HG02763 (cell line): Measurements from ENCODE around the gene KCNJ9.
"Not testable (repeated sequence)": the region's sequence is repeated elsewhere in the genome, so short reads cannot be mapped to it uniquely, and the experiment has no call there.

Source experiments
- ATAC-seq: cut with Tn5 transposase; IDR thresholded peaks from one replicate; pipeline ENCODE4 v1.9.1; 2021; ENCODE audit warnings: mild to moderate bottlenecking, moderate library complexity; ENCODE audit not compliant: unreplicated experiment

KCNJ9 gene

DNA sequence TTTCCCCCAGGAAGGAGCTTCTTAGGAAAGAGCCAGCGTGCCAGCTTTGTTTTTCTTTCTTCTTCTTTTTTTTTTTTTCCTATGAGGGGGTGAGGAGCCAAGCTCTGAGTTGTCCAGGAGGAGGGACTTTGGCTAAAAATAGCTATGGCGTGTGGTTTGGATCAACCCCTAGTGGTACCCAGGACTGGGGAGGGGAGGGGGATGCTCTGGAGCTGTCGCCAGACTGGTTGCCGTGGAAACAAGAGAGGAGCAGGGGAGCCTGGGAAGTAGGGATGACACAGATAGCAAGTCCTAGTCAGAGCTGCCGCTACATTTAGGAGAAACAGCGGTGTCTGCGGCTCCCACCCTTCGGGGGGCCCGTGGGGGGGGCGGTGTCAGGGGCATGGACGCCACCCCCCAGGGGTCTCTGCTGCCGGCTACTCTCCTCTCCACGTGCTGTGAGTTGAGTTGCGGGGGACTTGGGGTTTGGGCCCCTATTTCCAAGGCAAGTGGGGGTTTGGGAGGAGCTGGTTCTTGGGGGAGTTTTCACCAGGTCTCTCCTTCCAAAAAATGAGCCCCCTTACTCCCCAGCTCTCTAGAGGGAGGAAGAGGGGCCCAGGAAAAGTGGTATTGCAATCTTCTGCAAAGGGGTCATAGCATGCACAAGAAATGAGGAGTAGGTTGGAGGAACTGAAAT is at the start of gene KCNJ9:
Gene KCNJ9 (plus strand): TSS at position 278 of the 676 bp plus-strand sequence. CDS start 2,493 bp downstream, outside the sequence.
- no peak for ATAC-seq

DNA sequence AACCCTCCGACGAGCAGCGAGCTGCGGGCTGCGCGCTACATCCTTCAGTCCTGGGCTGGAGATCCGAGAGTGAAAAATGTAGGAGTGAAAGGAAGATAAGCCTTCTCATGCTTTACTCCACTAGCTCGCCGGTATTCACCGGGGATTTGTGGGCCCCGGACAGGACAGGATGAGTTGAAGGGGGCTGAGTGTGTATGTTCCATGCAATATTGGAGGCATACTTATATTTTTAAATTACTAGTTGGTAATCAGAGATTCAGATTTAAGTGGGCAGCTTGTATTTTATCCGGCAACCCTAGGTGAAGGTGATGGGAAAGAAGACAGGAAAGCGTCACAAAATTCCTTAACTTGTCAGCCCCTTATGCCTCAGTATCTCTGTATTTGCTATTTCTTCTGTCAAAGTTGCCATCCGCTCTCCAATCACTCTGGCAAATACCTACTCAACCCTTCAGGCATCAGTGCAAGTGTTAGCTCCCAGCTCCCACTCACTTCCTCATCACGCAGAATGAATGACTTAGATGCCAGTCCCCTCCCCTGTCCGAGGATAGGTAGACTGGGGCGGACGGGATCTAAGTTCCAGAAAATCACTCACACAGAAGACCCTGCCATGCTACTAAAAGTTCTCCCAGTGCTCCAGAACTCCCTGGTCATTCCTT is 49.0 kb upstream of the KCNJ9 start:
- ATAC-seq: peak; percentile 6

DNA sequence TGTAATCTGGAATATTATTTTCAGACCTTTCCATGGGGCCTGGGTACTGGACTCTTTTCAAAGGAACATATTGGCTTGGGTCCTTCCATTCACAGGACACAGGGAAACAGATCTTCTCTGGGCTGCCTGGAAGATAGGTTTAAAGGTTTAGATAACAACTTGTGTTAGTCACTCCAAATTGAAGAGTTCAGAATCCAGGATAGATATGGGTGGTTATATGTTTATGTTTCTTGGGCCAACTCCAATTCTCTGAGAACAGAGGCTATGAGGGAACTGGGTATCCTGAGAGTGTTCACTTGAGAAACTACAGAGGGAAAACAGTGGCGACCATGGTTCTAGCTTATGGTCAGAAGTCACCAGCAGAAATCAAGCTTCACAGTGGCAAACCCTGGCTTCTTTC is 40.9 kb upstream of the KCNJ9 start:
- ATAC-seq: no peak

DNA sequence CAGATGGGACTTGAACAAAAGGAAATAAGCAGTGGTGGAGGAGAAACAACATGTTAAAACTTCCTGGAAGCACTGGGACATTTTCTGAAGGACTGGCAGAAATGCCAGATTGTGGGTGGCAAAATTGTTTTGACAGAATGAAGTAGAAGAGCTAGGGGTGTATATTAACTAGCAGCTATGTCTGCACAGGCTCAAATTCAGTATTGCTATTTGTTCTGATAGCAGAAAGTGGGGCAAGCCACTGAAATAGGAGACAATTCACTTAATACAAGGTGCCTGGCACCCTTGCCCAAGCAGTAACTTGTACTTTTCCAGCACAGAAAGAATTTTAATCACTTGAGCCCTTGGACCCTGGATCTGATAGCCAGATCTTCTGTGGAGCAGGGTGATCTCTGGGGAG is 37.8 kb upstream of the KCNJ9 start:
- no peak for ATAC-seq

DNA sequence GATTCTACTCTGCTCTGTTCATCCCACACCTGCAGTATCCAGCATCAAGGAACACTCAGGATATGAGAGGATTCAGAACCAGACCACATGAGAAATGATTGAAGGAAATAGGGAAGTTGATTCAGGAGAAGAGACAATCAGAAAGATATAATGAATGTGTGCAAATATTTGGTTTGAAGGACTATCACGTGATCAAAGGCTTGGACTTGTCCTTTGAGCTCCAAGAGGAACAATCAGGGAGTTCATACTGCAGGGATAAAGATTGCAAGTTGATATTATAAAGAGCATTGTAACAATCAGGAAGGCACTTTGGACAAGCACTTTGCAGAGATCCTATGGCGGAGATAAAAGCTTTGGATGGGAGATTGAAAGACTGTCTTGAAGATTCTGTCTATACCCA is 35.7 kb upstream of the KCNJ9 start:
- ATAC-seq: no peak

DNA sequence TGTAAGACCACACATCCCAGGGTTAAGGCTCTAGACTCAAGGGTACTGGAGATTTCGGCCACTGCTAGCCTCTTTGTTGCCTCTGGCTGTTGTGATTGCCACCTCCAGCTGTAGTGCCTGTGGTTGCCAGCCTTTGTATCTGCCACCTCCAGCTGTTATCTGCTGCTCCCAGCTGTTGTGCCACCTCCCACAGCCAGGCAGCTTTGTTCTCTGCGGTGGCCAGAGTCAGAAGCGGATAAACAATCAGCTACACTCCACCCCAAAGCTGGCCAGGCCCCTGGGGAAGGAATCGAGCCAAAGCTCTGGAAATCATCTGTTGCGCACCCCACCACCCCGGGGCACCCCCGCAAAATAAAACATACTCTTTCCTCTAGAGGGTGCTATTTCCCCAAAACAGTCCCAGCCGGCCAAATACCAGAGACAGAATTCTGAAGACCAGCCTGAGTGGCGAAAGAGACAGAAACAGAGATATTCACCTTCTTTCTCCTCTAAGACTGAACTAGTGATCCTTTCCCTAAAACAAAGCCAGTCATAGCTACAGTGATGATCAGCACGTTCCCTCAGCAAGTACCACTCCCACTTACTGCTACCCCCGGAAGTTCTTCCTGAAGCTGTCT is 34.7 kb upstream of the KCNJ9 start:
- peak; percentile 52 for ATAC-seq

DNA sequence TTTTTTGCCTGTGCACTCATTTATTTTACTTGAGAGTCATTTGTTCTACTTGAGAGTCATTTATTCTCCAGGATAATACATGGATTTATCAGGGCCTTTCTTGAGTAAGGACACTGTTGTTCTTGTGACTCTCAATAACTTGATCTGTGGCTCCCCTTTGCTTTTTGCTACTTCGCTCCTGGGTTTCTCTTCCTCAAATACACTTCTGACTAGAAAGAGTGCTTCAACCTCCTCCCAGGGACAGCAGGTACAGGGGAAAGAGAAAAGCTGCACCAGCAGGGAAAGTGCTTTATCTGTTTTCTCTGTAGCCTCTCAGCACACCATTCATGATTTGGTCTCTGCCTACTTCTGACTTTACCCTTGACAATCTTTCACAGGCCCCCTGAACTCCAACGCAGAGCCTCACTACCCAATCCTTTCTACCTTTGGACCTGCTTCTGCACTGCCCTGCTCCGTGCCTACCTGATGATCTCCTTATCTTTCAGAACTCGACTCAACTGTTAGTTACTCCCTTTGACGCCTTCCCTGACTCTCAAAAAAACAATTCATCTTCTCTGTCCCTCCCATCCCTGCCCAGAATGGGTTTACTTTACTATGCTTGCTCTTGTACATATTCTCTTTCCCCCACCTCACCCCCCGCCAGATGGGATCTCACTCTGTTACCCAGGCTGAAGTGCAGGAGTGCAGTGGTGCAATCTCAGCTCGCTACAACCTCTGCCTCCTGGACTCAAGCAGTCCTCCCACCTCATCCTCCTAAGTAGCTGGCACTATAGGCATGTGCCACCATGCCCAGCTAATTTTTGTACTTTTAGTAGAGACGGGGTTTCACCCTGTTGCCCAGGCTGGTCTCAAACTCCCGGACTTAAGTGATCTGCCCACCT is 34.0 kb upstream of the KCNJ9 start:
- peak; percentile 28 for ATAC-seq

DNA sequence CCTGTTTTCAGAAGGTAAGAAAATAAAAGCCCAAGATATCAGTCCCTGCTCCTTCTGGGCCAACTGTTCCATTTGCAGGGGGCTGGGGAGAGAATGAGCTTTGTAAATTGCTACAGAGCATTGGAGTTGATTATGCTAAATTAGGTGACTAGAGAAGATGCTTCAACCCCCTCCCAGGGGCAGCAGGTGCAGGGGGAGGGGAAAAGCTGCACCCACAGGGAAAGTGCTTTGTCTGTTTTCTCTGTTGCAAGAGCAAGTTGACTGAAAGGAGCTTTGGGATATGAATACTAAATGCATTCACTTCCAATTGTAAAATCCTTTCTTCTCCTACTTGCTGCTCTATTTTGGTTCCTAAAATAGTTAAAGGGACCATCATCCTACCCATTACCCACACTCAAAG is 33.0 kb upstream of the KCNJ9 start:
- no peak for ATAC-seq

DNA sequence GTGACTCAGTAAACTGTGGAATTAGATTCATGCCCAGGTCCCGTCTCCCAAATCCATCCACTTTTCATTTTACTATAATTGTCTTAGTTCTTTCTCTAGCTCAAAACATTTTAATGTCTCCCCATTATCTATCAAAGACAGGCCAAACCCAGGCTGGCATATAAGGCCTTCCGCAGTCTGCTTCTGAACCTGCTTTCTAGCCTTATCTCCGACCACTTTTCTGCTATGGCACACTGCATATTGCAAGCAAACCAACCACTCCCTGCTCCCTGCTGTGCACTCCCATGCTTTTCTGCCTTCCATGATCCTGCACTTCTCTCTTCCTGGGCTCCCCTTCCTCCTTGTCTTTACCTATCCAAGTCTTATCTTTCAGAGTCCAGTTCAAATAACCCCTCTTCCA is 32.2 kb upstream of the KCNJ9 start:
- no peak for ATAC-seq

DNA sequence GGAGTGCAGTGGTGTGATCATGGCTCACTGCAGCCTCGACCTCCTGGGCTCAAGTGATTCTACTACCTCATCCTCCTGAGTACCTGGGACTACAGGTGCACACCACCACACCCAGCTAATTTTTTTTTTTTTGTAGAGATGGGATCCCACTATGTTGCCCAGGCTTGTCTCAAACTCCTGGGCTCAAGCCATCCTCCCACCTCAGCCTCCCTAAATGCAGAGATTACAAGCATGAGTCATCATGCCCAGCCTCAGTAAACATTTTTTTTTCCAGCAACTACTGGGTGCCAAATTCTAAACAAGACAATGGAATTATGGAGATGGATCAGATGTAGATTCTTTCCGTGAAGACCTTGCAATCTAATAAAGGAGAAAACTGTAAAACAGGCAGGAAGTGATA is 31.2 kb upstream of the KCNJ9 start:
- not testable (repeated sequence) for ATAC-seq

DNA sequence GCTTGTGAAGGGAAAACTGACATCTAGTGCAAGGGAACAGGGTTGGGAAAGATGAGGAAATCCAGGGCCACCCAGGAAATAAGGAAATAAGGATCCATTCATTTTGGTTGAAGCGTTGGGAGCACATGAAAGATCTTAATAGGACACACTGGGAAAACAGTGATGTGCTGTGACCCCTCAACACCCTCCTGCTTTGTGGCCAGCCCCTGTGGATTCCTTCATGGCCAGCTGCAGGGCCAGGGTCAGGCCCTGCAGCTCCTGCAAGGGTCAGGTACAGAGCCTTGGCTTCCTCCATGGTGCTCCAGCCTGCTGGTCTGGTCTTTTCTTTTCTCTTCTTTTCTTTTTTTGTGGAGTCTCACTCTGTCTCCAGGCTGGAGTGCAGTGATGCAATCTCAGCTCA is 30.7 kb upstream of the KCNJ9 start:
- no peak for ATAC-seq

DNA sequence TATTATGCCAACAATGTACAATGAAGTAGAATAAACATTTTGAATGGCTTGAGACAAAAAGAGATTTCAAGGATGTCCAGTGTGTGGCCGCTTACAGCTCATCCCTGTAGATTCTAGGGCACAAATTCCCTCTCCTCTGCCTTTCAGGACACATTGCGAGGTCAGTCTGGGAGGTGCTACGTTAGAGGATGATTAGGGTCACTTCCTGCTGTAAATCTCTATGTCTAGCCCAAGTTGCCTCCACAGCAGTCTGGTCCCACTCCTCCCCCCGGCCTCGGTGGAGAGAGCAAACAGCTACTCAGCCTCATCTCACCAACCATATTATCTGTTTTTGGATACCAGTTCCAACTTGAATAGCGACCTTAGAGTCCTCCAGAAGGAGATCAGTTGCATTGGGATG is 28.4 kb upstream of the KCNJ9 start:
- no peak for ATAC-seq

DNA sequence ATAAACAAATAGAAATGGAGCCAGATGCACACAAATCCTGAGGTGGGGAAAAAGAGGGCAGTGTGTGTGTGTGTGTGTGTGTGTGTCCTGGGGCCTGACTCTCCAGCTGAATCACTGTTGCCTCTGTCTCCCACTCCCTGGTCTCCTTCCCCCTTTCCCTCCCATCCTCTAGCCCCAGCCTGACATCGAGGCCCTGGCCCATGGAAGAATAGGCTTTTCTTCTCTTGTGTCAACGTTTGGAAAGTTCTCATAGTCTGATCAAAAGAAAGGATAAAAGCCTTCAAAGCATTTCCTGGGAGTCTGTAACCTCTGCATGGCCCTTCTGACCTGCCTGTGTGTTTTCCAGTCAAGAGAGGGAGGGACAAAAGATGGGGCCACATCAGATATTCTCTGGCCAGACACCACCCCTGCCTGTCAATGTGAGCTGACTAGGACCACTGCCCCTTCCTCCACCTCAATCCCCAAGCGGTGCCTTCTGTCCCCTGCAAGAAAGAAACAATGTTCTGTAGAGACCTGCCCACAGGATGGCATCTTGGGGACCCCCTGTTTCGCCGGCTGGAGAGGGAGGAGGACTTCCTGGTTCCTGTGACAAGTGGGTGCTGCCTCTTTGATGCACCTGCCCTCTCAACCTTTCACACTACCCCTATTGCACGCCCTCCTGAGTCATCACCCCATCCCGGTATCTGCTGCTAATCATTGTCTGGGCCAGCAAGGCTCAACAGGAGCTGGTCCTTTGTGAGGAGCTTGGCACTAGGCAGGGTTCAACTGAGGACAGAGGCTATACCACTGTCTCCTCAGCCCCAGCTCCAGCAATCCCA is 27.6 kb upstream of the KCNJ9 start:
- ATAC-seq: no peak

DNA sequence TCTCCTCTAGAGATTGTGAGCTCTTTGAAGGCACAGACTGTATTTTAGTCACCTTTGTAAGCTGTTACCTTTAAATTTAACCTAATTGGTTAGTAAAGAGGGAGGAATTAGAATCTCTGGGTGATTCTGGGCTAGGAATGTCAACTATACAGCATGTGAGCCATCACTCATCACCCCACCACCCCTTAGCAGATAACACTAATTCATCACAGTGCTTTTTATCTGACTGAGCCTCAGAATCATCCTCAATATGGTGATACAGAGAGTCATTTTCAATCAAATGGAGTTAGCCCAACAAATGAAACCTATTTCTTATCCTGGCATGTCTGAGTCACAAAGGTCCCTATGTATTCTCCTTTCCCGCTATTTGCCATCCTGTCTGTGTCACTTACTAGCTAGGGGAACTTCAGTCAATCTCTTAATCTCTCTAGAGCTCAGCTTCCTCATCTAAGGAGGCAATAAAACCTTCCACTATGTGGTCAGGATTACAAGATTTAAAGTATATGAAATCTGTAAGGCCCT is 24.6 kb upstream of the KCNJ9 start:
- no peak for ATAC-seq

DNA sequence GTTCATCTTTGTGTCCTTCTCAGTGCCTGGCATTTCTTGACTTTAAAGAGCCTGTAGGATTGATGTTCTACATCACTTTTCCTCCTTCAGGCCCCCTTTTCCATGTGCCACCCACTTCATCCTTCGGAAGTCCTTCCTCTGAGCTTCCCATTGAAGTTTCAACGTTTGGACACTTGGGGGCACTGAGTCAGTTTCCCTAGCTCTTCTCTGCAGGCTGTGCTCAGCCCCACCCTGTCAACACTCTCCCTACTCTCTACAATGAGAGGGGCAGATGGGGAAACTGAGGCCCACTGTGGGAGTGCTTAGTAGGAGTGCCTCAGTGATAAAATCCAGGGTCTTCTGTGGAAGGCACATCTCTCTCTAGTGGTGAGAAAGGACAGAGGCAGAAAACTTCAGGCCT is 23.3 kb upstream of the KCNJ9 start:
- ATAC-seq: no peak

DNA sequence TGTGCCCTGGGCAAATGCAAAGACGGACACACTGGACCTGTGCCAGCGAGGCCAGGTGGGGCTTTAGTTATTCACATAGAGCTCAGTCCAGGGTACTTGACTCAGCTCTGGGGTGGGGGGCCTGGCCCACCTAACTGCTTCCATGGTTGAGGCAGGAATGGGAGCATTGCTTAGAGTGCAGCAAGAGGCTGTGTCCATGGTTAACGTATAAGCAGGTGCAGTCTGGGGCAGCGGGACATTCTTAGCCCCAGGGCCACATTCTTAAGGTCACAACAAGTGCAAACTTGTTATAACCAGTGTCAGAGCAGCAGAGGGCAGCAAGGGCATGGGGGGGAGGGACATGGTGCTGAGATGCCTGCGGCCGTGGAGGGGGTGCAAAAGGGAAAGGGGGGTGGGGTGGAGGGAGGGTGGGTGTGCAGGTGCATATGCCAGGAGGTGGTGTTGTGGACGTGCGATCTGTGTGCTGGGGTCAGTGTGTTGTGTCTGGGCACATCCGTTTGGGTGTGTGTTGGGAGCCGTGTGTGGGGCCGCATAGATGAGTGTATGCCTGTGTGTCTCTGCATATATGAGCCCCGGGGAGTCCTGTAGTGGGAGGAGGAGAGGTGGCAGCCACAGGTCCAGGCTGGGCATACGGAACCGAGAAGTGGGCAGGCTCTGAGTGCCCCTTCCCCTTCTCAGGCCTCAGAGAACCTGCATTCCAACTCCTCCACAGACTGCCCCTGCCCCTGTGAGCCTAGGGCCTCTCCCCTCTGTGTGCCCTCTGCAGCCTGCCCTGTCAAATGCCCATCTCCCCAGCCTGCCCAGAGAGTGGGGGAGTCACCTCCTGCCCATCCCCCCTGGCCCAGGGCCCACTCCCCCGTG is 19.7 kb upstream of the KCNJ9 start:
- ATAC-seq: no peak

DNA sequence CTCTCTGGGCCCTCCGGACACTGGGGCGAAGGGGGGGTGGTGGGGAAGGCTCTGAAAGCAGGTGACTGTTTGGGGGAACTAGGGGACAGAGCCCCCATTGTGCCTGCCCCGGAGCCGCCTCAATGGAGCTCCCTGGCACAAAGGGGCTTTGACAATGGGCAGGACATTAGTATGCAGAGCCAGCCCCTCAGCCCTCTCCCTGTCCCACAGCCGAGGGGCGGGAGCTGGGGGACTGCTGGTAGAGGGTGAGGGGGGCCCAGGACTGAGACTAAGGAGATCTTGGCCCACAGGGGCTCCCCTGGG is 19.2 kb upstream of the KCNJ9 start:
- no peak for ATAC-seq

DNA sequence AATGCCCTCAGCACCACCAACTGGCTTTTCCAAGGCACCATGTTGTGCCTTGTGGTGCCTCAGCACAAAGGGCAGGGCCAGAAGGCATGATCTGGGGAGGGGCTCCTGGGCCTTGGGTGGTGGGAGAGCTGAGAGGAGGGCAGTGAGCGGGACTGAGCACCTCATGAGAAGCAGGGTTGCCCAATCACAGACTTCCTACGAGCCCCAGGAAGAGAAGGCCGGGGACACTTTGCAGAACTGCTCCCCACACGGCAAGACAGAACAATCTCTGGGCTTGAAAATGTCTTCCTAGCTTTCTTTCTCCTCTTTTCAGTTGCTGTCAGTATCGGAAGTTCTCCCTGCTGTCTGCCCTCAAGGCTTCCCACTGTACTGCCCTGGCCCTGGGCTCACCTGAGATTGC is 18.2 kb upstream of the KCNJ9 start:
- no peak for ATAC-seq

DNA sequence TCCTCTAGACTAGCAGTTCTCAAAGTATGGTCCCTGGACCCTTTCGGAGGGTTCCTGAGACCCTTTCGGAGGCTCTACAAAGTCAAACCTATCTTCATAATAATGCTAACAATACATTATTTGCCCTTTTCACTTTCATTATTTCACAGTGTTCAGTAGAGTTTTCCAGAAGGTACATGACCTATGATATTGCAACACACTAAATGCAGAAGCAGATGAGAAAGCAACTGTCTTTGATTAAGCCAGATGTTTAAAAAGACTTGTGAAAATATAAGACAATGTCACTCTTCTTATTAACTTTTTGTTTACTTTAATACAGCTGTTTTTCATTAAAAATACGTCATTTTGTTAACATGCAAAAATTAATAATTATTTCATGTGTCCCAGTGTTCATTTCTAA is 17.2 kb upstream of the KCNJ9 start:
- ATAC-seq: no peak

DNA sequence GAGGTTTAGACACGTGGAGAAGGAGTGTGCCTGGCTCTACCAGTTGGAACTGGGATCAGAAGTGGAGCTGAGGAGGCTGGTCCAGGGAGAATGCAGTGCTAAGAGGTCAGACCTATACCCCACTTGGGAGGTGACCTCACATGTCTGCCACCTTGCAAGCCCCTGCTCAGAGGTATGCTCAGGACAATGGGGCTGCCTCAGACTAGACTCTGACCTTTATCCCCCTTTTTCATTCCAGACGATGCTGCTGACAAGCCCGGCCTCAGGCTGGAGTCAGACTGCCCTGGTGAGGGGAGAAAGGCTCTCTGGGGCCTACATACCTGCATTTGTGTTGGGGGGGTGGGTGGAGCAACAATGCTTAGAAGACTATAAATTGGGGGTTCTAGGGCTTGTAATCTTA is 16.6 kb upstream of the KCNJ9 start:
- no peak for ATAC-seq
